Gastrocnemius medialis (tissue), 4 donors: ENCODE data around the gene MTHFD2L. TPM values are rescaled to one million over a fixed set of nuclear protein-coding genes. Genes with fewer than 3 reads are reported as not detected.

Experiments
- ATAC-seq, 2 donors: fragments of 150-250 bp; one replicate each; pipeline ENCODE4 v1.9.1; 2016
- DNase-seq, 2 donors: peaks; one replicate each; pipeline ENCODE4 v3.0.0-alpha.2; 2019
- H3K27ac ChIP-seq, 4 donors: fragments of 200-600 bp; sonication (generic); 1 replicate in 1 of 4; 2 replicates in 3 of 4; pipeline ENCODE4 v1.5.1; 2016 to 2018; ENCODE audit warnings: mild to moderate bottlenecking in 2 of 4, moderate library complexity in 1 of 4
- H3K27me3 ChIP-seq, 3 donors: fragments of 200-600 bp; sonication (generic) in 2 of 3; 1 replicate in 1 of 3; 2 replicates in 2 of 3; pipeline versions ENCODE4 v1.5.1 to v1.6.0; 2016 to 2019; ENCODE audit warnings: mild to moderate bottlenecking in 1 of 3, moderate library complexity in 1 of 3
- H3K36me3 ChIP-seq, 2 donors: fragments of 200-600 bp; sonication (generic) in 1 of 2; one replicate each; pipeline ENCODE4 v1.5.1; 2017 to 2018
- H3K4me1 ChIP-seq, 2 donors: fragments of 200-600 bp; sonication (generic) in 1 of 2; one replicate each; pipeline ENCODE4 v1.5.1; 2016 to 2017; ENCODE audit warnings: mild to moderate bottlenecking in 2 of 2
- H3K4me3 ChIP-seq, 4 donors: fragments of 200-600 bp; sonication (generic) in 3 of 4; 1 replicate in 1 of 4; 2 replicates in 3 of 4; pipeline ENCODE4 v1.5.1; 2016 to 2019; ENCODE audit warnings: mild to moderate bottlenecking in 2 of 4
- H3K9me3 ChIP-seq, 3 donors: fragments of 200-600 bp; sonication (generic) in 2 of 3; 1 replicate in 1 of 3; 2 replicates in 2 of 3; pipeline ENCODE4 v1.5.1; 2016 to 2019
- CTCF ChIP-seq, 5 experiments: fragments of 450-650 bp in 3 of 5; fragments of 200-600 bp in 2 of 5; sonication (generic) in 2 of 5; IDR thresholded peaks in 4 of 5; conservative IDR thresholded peaks in 1 of 5; 1 replicate in 4 of 5; 2 replicates in 1 of 5; pipeline ENCODE4 v1.5.1; 2016 to 2019; ENCODE audit warnings: antibody characterized with exemption in 5 of 5, mild to moderate bottlenecking in 3 of 5, moderate library complexity in 3 of 5
- POLR2A ChIP-seq, 2 donors: fragments of 450-650 bp; IDR thresholded peaks; one replicate each; pipeline ENCODE4 v1.6.1; 2017; ENCODE audit warnings: antibody characterized with exemption in 2 of 2, mild to moderate bottlenecking in 2 of 2, moderate library complexity in 2 of 2
- in situ Hi-C, 4 donors: fragments of 200-750 bp; cut with MboI; loops; one replicate each; pipeline versions ENCODE4 v1.15.0 to v1.8.0; 2017; ENCODE audit warnings: low sequenced_read_pairs in 4 of 4
- intact Hi-C: fragments of 100-400 bp; cut with DNase I; formaldehyde crosslinking; loops from one replicate; pipeline ENCODE4 v1.15.1; 2023; ENCODE audit warnings: low total_unique reads
- total RNA-seq, 4 donors: library from RNA; depleted of rRNA; stranded (reverse); fragments of >200 nt; gene quantifications; one replicate each; pipeline versions ENCODE4 v1.1.0 to v1.2.3, GENCODE V29; 2016

MTHFD2L gene
- total RNA-seq, 4 donors from 2014 or later, result 7.0 to 11.0 (median 7.8) TPM

GRCh38 chr4:74309223-74309622, 151.3 kb downstream of the MTHFD2L start:
- intact Hi-C loops, result no loop called here
- Histone ChIP-seq H3K36me3 (no peaks in the 10 kb centered on the region), H3K4me1 (no peaks in the 10 kb centered on the region), H3K9me3 (no peaks in the 10 kb centered on the region), H3K4me3 (no peak overlapping the region), H3K27me3 (no peaks in the 10 kb centered on the region), H3K27ac (no peak overlapping the region)
- ATAC-seq (no peak), DNase-seq (no peak)
- TF ChIP-seq CTCF (IDR thresholded peaks at IDR 0.05 in 4 of 5, conservative IDR thresholded peaks at IDR 0.05 in 1 of 5), result no peak
- no peak for TF ChIP-seq POLR2A (IDR thresholded peaks at IDR 0.05)
- in situ Hi-C loops, result loop anchor here in 1 of 4 donors (25.0 kb wide), 1 partner anchor 122 kb away; no protein-coding TSS in a partner anchor

DNA sequence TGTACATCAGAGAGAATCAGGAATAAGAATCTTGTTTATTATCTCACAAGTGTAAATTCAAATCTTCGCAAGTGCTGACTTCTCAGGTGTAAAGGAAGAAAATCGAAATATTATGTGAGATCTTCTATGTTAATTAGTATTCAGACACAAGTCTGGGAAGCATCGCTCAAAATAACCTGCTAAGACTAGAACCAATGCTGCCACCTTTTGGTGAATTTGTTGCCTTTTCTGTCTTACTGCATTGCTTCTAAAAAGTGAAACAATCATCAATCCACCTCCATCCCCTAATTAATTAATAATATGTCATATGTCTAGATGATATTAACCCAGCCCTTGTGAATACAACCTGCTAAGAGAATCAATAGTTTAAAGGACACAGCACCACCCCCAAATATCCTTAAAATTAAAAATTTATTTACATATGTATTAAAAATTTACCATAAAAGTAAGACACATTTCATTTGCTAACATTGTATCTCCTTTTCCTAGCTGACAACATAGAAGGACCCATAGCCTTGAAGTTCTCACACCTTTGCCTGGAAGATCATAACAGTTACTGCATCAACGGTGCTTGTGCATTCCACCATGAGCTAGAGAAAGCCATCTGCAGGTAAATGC, 153.9 kb downstream of the MTHFD2L start:
- ATAC-seq (no peak), DNase-seq (no peak)
- Histone ChIP-seq H3K27ac (no peak overlapping the region), H3K9me3 (no peaks in the 10 kb centered on the region), H3K36me3 (no peaks in the 10 kb centered on the region), H3K4me1 (no peaks in the 10 kb centered on the region), H3K27me3 (no peaks in the 10 kb centered on the region), H3K4me3 (no peak overlapping the region)
- in situ Hi-C loops, result loop anchor here in 1 of 4 donors (25.0 kb wide), 1 partner anchor 125 kb away; no protein-coding TSS in a partner anchor
- intact Hi-C loops, result no loop called here
- TF ChIP-seq CTCF (IDR thresholded peaks at IDR 0.05 in 4 of 5, conservative IDR thresholded peaks at IDR 0.05 in 1 of 5) (peak in 2 of 5 experiments; percentile 36 to 47), POLR2A (IDR thresholded peaks at IDR 0.05) (no peak)

DNA sequence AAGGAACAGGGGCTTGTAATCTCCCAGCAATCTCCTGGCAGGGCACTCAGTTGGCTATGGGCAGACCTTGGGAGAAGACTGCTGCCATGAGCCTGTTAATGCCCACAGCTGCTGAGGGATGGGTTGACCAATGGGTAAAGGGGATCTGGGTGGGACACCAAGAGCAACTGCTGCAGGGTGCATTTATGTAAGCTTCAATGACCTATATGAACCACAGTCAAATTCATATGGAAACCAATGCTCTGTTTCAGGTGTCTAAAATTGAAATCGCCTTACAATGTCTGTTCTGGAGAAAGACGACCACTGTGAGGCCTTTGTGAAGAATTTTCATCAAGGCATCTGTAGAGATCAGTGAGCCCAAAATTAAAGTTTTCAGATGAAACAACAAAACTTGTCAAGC, 156.4 kb downstream of the MTHFD2L start:
- no peak for TF ChIP-seq CTCF (IDR thresholded peaks at IDR 0.05 in 4 of 5, conservative IDR thresholded peaks at IDR 0.05 in 1 of 5)
- TF ChIP-seq POLR2A (IDR thresholded peaks at IDR 0.05), result no peak
- no peaks in the 10 kb centered on the region for H3K4me1 ChIP-seq
- H3K9me3 ChIP-seq, result no peaks in the 10 kb centered on the region
- no peak for ATAC-seq
- H3K36me3 ChIP-seq, result no peaks in the 10 kb centered on the region
- intact Hi-C loops, result no loop called here
- DNase-seq, result no peak
- in situ Hi-C loops, result loop anchor here in 1 of 4 donors (25.0 kb wide), 1 partner anchor 127 kb away; no protein-coding TSS in a partner anchor
- no peaks in the 10 kb centered on the region for H3K27me3 ChIP-seq
- no peak overlapping the region for H3K27ac ChIP-seq
- H3K4me3 ChIP-seq, result no peak overlapping the region

DNA sequence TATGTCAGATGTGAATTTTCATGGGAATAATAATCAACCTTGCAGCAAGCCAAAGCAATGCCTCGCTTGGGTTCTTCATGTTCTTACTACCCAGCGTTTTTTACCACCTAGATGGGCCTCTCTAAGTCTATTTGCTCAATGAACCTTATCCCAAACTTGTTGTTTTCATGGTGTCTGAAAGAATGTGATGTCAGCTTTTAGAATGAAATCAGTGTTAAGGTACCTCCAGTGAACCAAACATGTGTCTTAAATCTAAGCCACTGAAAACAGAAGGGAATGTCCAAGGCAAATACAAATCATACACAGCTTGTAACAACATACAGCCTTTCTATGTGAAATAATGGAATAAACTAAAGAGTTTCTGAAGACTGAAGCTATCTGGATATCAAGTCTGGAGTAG, 157.0 kb downstream of the MTHFD2L start:
- in situ Hi-C loops (loop anchor here in 1 of 4 donors (25.0 kb wide), 1 partner anchor 128 kb away; no protein-coding TSS in a partner anchor), intact Hi-C loops (no loop called here)
- no peaks in the 10 kb centered on the region for H3K4me1 ChIP-seq
- no peaks in the 10 kb centered on the region for H3K9me3 ChIP-seq
- ATAC-seq (no peak), DNase-seq (no peak)
- no peaks in the 10 kb centered on the region for H3K27me3 ChIP-seq
- no peak overlapping the region for H3K4me3 ChIP-seq
- H3K36me3 ChIP-seq, result no peaks in the 10 kb centered on the region
- TF ChIP-seq POLR2A (IDR thresholded peaks at IDR 0.05) (no peak), CTCF (IDR thresholded peaks at IDR 0.05 in 4 of 5, conservative IDR thresholded peaks at IDR 0.05 in 1 of 5) (no peak)
- H3K27ac ChIP-seq, result no peak overlapping the region
